HUES64 (cell line): ENCODE results near the gene ING4.
A peak's percentile ranks its signal among the peaks of the same experiment; 100 is the strongest.

Experiments used
- H3K27ac ChIP-seq: 2 replicates; pipeline ENCODE4 v1.7.0; 2013; ENCODE audit warnings: low read depth, low read length, inconsistent platforms
- H3K27me3 ChIP-seq: 2 replicates; pipeline ENCODE4 v1.6.1; 2013; ENCODE audit warnings: mild to moderate bottlenecking, low read length; ENCODE audit not compliant: insufficient read depth
- H3K36me3 ChIP-seq: 2 replicates; pipeline ENCODE4 v1.6.1; 2013; ENCODE audit warnings: mild to moderate bottlenecking, low read length; ENCODE audit not compliant: insufficient read depth
- H3K4me1 ChIP-seq: 2 replicates; pipeline ENCODE4 v1.6.1; 2013; ENCODE audit warnings: mild to moderate bottlenecking, low read length, moderate library complexity; ENCODE audit not compliant: insufficient read depth
- H3K4me3 ChIP-seq: 2 replicates; pipeline ENCODE4 v1.5.1; 2013; ENCODE audit warnings: mild to moderate bottlenecking, low read length, moderate library complexity
- H3K9ac ChIP-seq: 2 replicates; pipeline ENCODE4 v1.6.1; 2013; ENCODE audit warnings: mild to moderate bottlenecking, low read depth, low read length
- H3K9me3 ChIP-seq: 2 replicates; pipeline ENCODE4 v1.6.1; 2013; ENCODE audit warnings: low read depth, low read length; ENCODE audit not compliant: insufficient read depth
- WGBS: fragments of 150-250, 120-280 bp; methylation state at CpG from one replicate; pipeline ENCODE4 v1.1.7; 2013; ENCODE audit warnings: missing lambda C conversion rate; 5-methylcytosine and 5-hydroxymethylcytosine counted together

The ING4 gene

DNA sequence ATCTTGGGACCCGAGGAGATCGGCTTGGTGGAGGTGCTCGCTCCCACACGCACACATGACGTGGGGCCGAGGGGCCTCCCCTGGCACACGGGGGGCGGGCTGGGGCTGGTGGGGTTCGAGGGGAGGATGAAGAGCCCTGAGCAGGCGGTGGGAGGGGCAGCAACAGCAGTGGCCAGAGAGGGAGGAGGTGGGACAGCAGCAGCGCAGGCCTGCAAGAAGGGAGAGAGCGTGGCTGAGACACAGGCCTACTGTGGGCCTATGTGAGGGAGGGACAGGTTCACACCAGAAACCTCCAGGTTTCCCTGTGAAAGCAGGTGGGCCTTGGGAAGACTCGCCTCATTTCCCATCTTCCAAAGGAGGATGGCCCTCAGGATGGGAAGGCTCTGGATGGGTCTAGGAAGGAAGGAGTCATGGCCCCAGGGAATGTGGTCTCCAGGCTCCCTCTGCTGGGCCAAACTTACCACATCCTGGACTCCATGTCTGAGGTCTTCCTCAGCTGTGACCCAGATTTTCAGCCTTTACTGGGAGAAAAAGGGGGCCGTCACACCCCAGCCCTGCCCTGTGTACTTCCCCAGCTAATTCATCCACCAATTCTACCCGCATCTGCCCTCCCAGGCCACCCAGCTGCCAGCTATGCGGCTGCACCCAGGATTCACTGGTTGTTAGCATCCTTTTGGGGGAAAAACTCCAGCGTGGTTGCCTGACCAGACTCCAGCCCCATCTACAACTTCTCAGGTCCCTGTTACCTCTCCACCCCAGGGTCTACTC is 34.8 kb upstream of the ING4 start:
- no peak overlapping the region for H3K9ac ChIP-seq
- H3K27me3 ChIP-seq: peaks cover 20% of the 10 kb centered on the region
- H3K27ac ChIP-seq: no peak overlapping the region
- H3K36me3 ChIP-seq: peaks cover 2% of the 10 kb centered on the region; the same call in 1 of the 2 replicates
- no peak overlapping the region for H3K4me3 ChIP-seq
- WGBS: 77% methylated on average over 17 of the region's 17 CpGs
- H3K4me1 ChIP-seq: peaks cover 4% of the 10 kb centered on the region; the same call in 1 of the 2 replicates
- no peaks in the 10 kb centered on the region for H3K9me3 ChIP-seq

DNA sequence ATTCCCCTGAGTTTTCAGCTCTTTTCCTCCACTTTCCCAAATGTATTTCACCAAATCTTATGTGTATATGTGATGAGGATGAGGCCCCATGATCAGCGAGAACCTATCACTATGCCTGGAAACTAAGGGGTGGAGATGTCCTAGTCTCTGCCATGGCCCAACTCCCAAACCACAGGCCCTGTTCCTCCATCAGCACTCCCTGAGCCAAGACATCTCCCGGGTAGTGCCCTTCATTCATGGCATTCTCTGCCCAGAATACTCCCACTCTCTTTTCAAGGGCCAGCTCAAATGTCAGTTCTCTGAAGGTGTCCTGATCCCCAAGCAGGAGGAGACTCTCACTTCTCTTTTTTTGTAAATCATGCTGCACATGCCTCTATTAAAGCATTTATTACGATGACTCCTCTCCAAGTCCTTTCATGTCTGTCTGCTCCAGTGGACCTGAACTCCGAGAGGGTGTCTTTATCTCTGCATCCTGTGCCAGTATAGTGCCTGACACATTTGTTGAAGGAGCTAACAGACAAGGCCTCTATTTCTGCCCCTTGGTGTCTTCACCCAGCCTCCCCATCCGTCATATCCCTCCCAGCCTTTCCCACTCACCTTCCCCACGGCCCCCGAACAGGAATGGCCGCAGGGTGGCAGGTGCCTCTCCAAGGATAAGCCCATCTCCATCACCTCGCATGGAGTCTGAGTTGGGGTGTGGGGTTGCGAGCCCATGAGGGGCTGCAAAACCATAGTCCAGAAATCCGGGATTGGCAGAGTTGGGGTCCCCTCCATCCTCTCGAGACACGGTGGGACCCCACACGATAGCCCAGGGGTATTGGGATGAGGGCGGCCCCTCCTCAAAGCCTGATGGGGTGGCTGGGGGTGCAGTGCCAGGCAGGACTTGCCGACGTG is 34.0 kb upstream of the ING4 start:
- Histone ChIP-seq H3K9ac (no peak overlapping the region), H3K27ac (no peak overlapping the region), H3K27me3 (peaks cover 20% of the 10 kb centered on the region), H3K4me3 (no peak overlapping the region), H3K36me3 (peaks cover 2% of the 10 kb centered on the region; the same call in 1 of the 2 replicates), H3K9me3 (no peaks in the 10 kb centered on the region), H3K4me1 (peaks cover 4% of the 10 kb centered on the region; the same call in 1 of the 2 replicates)
- 91% methylated on average over 16 of the region's 17 CpGs for WGBS

DNA sequence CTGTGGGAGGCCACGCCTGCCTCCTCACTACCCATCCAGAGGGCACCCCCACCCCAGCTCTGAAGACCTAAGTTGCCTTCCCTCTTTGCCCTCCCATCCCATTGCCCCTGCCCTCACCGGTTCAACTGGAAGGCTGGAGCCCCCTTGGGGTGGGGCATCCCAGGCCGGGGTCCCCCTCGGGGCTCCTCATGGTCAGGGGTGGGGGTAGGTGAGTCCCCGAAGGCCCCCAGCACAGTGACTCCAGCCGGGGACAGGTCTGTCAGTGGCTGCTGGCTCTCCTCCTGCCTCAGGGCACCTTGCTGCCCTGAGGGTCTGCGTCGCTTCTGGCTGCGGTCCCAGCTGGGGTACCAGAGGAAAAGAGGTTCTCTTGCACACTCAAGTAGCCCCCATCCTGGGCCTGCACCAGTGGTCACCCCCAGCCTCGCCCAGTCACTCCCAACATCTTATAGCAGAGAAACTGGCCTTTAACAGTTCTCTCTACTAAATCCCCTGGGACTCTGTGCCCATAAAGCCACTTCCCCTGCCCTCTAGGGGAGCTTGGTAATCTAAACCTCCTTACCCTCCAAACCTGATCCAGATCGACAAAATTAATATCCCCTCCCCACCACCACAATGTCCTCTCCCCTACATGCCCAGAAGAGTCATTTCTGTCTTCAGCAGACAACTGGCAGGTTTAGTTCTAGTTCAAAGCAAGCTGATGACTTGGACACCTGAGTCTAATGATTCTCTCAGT is 32.6 kb upstream of the ING4 start:
- no peak overlapping the region for H3K27ac ChIP-seq
- H3K27me3 ChIP-seq: peaks cover 7% of the 10 kb centered on the region
- 88% methylated on average over 11 of the region's 11 CpGs for WGBS
- H3K4me3 ChIP-seq: no peak overlapping the region
- H3K9ac ChIP-seq: no peak overlapping the region
- H3K36me3 ChIP-seq: peaks cover 2% of the 10 kb centered on the region; the same call in 1 of the 2 replicates
- peaks cover 4% of the 10 kb centered on the region; the same call in 1 of the 2 replicates for H3K4me1 ChIP-seq
- H3K9me3 ChIP-seq: no peaks in the 10 kb centered on the region

DNA sequence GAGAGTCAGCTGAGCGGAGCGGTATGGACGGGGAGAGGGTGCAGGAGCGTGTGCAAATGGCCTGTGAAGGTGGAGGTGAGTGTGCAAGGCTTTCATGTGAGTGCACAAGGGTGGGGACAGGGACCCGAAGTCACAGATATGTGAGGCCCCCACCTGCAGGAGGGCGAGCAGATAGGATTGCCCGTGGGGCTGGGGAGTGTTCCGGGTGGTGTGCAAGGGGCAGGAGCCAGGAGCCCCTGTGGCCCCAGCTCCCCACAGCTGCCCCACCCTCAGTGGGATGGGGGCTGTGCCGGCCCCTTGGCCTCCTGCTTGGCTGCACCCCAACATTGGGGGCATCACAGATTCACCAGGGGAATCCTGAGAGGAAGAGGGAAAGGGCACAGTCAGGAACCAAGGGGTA is 31.8 kb upstream of the ING4 start:
- Histone ChIP-seq H3K9me3 (no peaks in the 10 kb centered on the region), H3K4me1 (peaks cover 7% of the 10 kb centered on the region; the same call in 1 of the 2 replicates), H3K36me3 (peaks cover 2% of the 10 kb centered on the region; the same call in 1 of the 2 replicates), H3K4me3 (no peak overlapping the region), H3K9ac (no peak overlapping the region), H3K27me3 (peaks cover 7% of the 10 kb centered on the region), H3K27ac (no peak overlapping the region)
- WGBS: 87% methylated on average over 9 of the region's 9 CpGs

- WGBS: 84% methylated on average over 3 of the region's 4 CpGs
- Histone ChIP-seq H3K27ac (no peak overlapping the region), H3K9me3 (no peaks in the 10 kb centered on the region), H3K4me1 (0 out of 2 replicates have a peak, but pooled peaks cover 3% of the 10 kb centered on the region), H3K4me3 (no peak overlapping the region), H3K36me3 (peaks cover 2% of the 10 kb centered on the region; the same call in 1 of the 2 replicates), H3K27me3 (no peaks in the 10 kb centered on the region; the same call in 1 of the 2 replicates), H3K9ac (no peak overlapping the region)
These were observed 31.0 kb upstream of the ING4 start for GRCh38 chr12:6693832-6694355.

GRCh38 chr12:6692888-6693287 is 30.0 kb upstream of the ING4 start:
- WGBS: 79% methylated on average over 2 of the region's 2 CpGs
- H3K27me3 ChIP-seq: no peaks in the 10 kb centered on the region
- H3K27ac ChIP-seq: no peak overlapping the region
- H3K4me1 ChIP-seq: peaks cover 7% of the 10 kb centered on the region; the same call in 1 of the 2 replicates
- peaks cover 2% of the 10 kb centered on the region; the same call in 1 of the 2 replicates for H3K36me3 ChIP-seq
- no peak overlapping the region for H3K9ac ChIP-seq
- no peak overlapping the region for H3K4me3 ChIP-seq
- no peaks in the 10 kb centered on the region for H3K9me3 ChIP-seq

- Histone ChIP-seq H3K4me3 (no peak overlapping the region), H3K4me1 (peaks cover 12% of the 10 kb centered on the region; the same call in 1 of the 2 replicates), H3K27ac (no peak overlapping the region), H3K9ac (no peak overlapping the region), H3K27me3 (no peaks in the 10 kb centered on the region), H3K36me3 (peaks cover 3% of the 10 kb centered on the region), H3K9me3 (no peaks in the 10 kb centered on the region)
- 80% methylated on average over 2 of the region's 4 CpGs for WGBS
These were observed 28.6 kb upstream of the ING4 start for GRCh38 chr12:6691473-6691872.

- H3K9ac ChIP-seq: peak within 1 kb of the TSS; percentile 97
- H3K27ac ChIP-seq: peak within 1 kb of the TSS; percentile 99
- no peaks in the 10 kb centered on the region for H3K9me3 ChIP-seq
- H3K36me3 ChIP-seq: peaks cover 13% of the 10 kb centered on the region
- WGBS: under 1% methylated on average over 69 of the region's 72 CpGs
- peaks cover 12% of the 10 kb centered on the region; the same call in 1 of the 2 replicates for H3K4me1 ChIP-seq
- peak within 1 kb of the TSS; percentile 84 for H3K4me3 ChIP-seq
- no peaks in the 10 kb centered on the region for H3K27me3 ChIP-seq
These were observed 26.3 kb upstream of the ING4 start, which contains the start of gene ZNF384 for GRCh38 chr12:6688999-6689882. Gene ZNF384 (minus strand): TSS chr12:6689375. CDS start chr12:6679520, 9,855 bp downstream.

DNA sequence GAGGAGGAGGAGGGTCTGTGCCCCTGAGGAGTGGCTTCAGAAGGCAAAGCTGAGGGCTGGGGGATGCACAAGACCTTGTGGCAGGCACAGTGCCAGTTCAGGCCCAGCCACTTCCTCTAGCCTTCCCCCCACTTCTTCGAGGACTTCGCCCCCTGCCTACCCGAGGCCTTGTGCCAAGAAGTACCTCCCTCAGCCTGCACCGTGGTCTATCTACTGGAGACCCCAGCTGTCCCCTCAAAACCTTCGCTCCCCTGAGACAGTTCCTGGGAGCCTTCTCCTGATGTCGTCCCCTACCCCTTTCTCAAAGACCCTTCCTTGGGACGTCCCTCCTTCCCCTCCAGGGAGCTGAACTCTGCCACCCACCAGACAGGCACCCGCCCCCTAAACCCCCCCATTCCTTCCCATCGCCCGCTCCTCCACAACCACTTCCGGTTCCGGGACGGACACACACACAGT is 25.7 kb upstream of the ING4 start:
- Histone ChIP-seq H3K4me3 (peak overlapping the region; percentile 84), H3K36me3 (peaks cover 16% of the 10 kb centered on the region), H3K27ac (peak overlapping the region; percentile 99), H3K4me1 (peaks cover 12% of the 10 kb centered on the region; the same call in 1 of the 2 replicates), H3K9ac (peak overlapping the region; percentile 97), H3K27me3 (no peaks in the 10 kb centered on the region), H3K9me3 (no peaks in the 10 kb centered on the region)
- under 1% methylated on average over 11 of the region's 13 CpGs for WGBS
